HEK293 (cell line): ENCODE results near the gene CIAO1.
A peak's percentile ranks its signal among the peaks of the same experiment; 100 is the strongest.

Experiments used
- CTCF ChIA-PET: fragments of 350-600 bp; formaldehyde crosslinking; extraction: SDS; loops from one replicate; lab custom pipeline; 2021; ENCODE audit warnings: antibody characterized with exemption; lab: Yijun Ruan, JAX
- POLR2A ChIA-PET: fragments of 300-600 bp; formaldehyde crosslinking; extraction: SDS; loops from one replicate; lab custom pipeline; 2020; ENCODE audit warnings: antibody characterized with exemption, inconsistent platforms; lab: Yijun Ruan, JAX
- H3K27ac ChIP-seq: fragments of 200-500 bp; sonication (Bioruptor generic); 2 replicates; pipeline ENCODE4 v1.5.1; 2014; ENCODE audit warnings: low read depth, low read length, control low read depth, inconsistent platforms; ENCODE audit errors: extremely low read depth
- H3K36me3 ChIP-seq, 2 experiments: fragments of 200-500 bp in 1 of 2; sonication (Bioruptor generic) in 1 of 2; 1 replicate in 1 of 2; 2 replicates in 1 of 2; pipeline ENCODE4 v1.5.1; 2014 to 2017; ENCODE audit warnings: inconsistent platforms in 2 of 2, low read length in 2 of 2; ENCODE audit not compliant: control insufficient read depth in 2 of 2, insufficient read depth in 1 of 2
- H3K4me1 ChIP-seq: fragments of 200-500 bp; sonication (Bioruptor generic); 2 replicates; pipeline ENCODE4 v1.5.1; 2014; ENCODE audit warnings: mild to moderate bottlenecking, low read length, inconsistent platforms; ENCODE audit not compliant: control insufficient read depth, insufficient read depth
- H3K4me3 ChIP-seq: 2 replicates; pipeline ENCODE4 v1.5.1; 2011; ENCODE audit warnings: low read depth, mild to moderate bottlenecking, control low read depth, low read length, moderate library complexity
- H3K9me3 ChIP-seq: fragments of 200-500 bp; sonication (Bioruptor generic); 2 replicates; pipeline ENCODE4 v1.5.1; 2014; ENCODE audit warnings: low read depth, low read length, inconsistent platforms; ENCODE audit not compliant: control insufficient read depth, insufficient read depth
- AEBP2 ChIP-seq: fragments of 450-650 bp; formaldehyde crosslinking; IDR thresholded peaks from 2 replicates; pipeline ENCODE4 v1.5.1; 2016; ENCODE audit warnings: missing biosample characterization, missing genetic modification characterization, borderline replicate concordance
- BCL11A ChIP-seq: fragments of 450-650 bp; formaldehyde crosslinking; IDR thresholded peaks from 2 replicates; pipeline ENCODE4 v1.5.1; 2016; ENCODE audit warnings: low read depth, missing biosample characterization, missing genetic modification characterization
- GLI4 ChIP-seq: fragments of 450-650 bp; formaldehyde crosslinking; IDR thresholded peaks from 2 replicates; pipeline ENCODE4 v1.5.1; 2016; ENCODE audit warnings: missing biosample characterization, missing genetic modification characterization
- HOXC10 ChIP-seq: sonication (generic); formaldehyde crosslinking; IDR thresholded peaks from 2 replicates; pipeline ENCODE4 v1.8.1; 2023; ENCODE audit warnings: mild to moderate bottlenecking, missing genetic modification reagents
- IKZF3 ChIP-seq: fragments of 450-650 bp; IDR thresholded peaks from 2 replicates; pipeline ENCODE4 v1.5.0; 2018; ENCODE audit warnings: missing biosample characterization, mild to moderate bottlenecking, missing genetic modification characterization, moderate library complexity
- KLF1 ChIP-seq: fragments of 450-650 bp; formaldehyde crosslinking; IDR thresholded peaks from 2 replicates; pipeline ENCODE4 v1.5.1; 2016; ENCODE audit warnings: missing biosample characterization, missing genetic modification characterization
- MYNN ChIP-seq: fragments of 450-650 bp; formaldehyde crosslinking; IDR thresholded peaks from 2 replicates; pipeline ENCODE4 v1.5.1; 2016; ENCODE audit warnings: missing biosample characterization, missing genetic modification characterization, borderline replicate concordance
- PRDM1 ChIP-seq: fragments of 450-650 bp; formaldehyde crosslinking; IDR thresholded peaks from 2 replicates; pipeline ENCODE4; 2016; ENCODE audit warnings: missing biosample characterization, missing genetic modification characterization
- SCRT1 ChIP-seq: fragments of 450-650 bp; formaldehyde crosslinking; IDR thresholded peaks from 2 replicates; pipeline ENCODE4 v1.5.1; 2016; ENCODE audit warnings: missing biosample characterization, missing genetic modification characterization, borderline replicate concordance
- YY2 ChIP-seq: fragments of 450-650 bp; formaldehyde crosslinking; IDR thresholded peaks from 2 replicates; pipeline ENCODE4 v1.5.1; 2016; ENCODE audit warnings: missing biosample characterization, missing genetic modification characterization
- ZBTB7A ChIP-seq: fragments of 450-650 bp; formaldehyde crosslinking; IDR thresholded peaks from 2 replicates; pipeline ENCODE4 v1.5.1; 2016; ENCODE audit warnings: low read depth, missing biosample characterization, missing genetic modification characterization
- ZFP69B ChIP-seq: fragments of 450-650 bp; formaldehyde crosslinking; IDR thresholded peaks from 2 replicates; pipeline ENCODE4 v1.5.1; 2016; ENCODE audit warnings: missing biosample characterization, missing genetic modification characterization
- ZNF132 ChIP-seq: fragments of 450-650 bp; formaldehyde crosslinking; IDR thresholded peaks from 2 replicates; pipeline ENCODE4 v1.5.1; 2017; ENCODE audit warnings: missing biosample characterization, missing genetic modification characterization, borderline replicate concordance
- ZNF157 ChIP-seq: fragments of 450-650 bp; formaldehyde crosslinking; IDR thresholded peaks from 2 replicates; pipeline ENCODE4 v1.5.1; 2016; ENCODE audit warnings: missing biosample characterization, missing genetic modification characterization
- ZNF19 ChIP-seq: fragments of 450-650 bp; formaldehyde crosslinking; IDR thresholded peaks from 2 replicates; pipeline ENCODE4; 2016; ENCODE audit warnings: missing biosample characterization, missing genetic modification characterization, low read depth
- ZNF223 ChIP-seq: fragments of 450-650 bp; formaldehyde crosslinking; IDR thresholded peaks from 2 replicates; pipeline ENCODE4 v1.5.1; 2016; ENCODE audit warnings: missing biosample characterization, missing genetic modification characterization
- ZNF266 ChIP-seq: fragments of 450-650 bp; formaldehyde crosslinking; IDR thresholded peaks from 2 replicates; pipeline ENCODE4 v1.5.1; 2016; ENCODE audit warnings: missing biosample characterization, missing genetic modification characterization, low read depth
- ZNF335 ChIP-seq: fragments of 450-650 bp; formaldehyde crosslinking; conservative IDR thresholded peaks from 2 replicates; pipeline ENCODE4 v1.5.1; 2016; ENCODE audit warnings: missing biosample characterization, missing genetic modification characterization
- ZNF394 ChIP-seq: fragments of 450-650 bp; formaldehyde crosslinking; IDR thresholded peaks from 2 replicates; pipeline ENCODE4 v1.5.1; 2016; ENCODE audit warnings: missing biosample characterization, missing genetic modification characterization, mild to moderate bottlenecking, moderate library complexity, borderline replicate concordance
- ZNF513 ChIP-seq: fragments of 450-650 bp; IDR thresholded peaks from 2 replicates; pipeline ENCODE4 v1.5.1; 2018; ENCODE audit warnings: missing biosample characterization, missing genetic modification characterization
- ZNF514 ChIP-seq: fragments of 450-650 bp; formaldehyde crosslinking; IDR thresholded peaks from 2 replicates; pipeline ENCODE4 v1.5.1; 2016; ENCODE audit warnings: missing biosample characterization, missing genetic modification characterization
- ZNF529 ChIP-seq: fragments of 450-650 bp; formaldehyde crosslinking; IDR thresholded peaks from 2 replicates; pipeline ENCODE4 v1.5.1; 2017; ENCODE audit warnings: missing genetic modification characterization, missing biosample characterization; ENCODE audit not compliant: insufficient replicate concordance
- ZNF561 ChIP-seq: fragments of 450-650 bp; IDR thresholded peaks from 2 replicates; pipeline ENCODE4 v1.5.1; 2018; ENCODE audit warnings: missing biosample characterization, missing genetic modification characterization, borderline replicate concordance
- ZNF585B ChIP-seq: fragments of 450-650 bp; formaldehyde crosslinking; IDR thresholded peaks from 2 replicates; pipeline ENCODE4 v1.5.1; 2016; ENCODE audit warnings: missing biosample characterization, missing genetic modification characterization
- ZNF660 ChIP-seq: fragments of 450-650 bp; IDR thresholded peaks from 2 replicates; pipeline ENCODE4 v1.5.1; 2018; ENCODE audit warnings: missing biosample characterization, mild to moderate bottlenecking, missing genetic modification characterization
- ZNF701 ChIP-seq: fragments of 450-650 bp; formaldehyde crosslinking; IDR thresholded peaks from 2 replicates; pipeline ENCODE4 v1.5.1; 2016; ENCODE audit warnings: missing biosample characterization, missing genetic modification characterization
- TF ChIP-seq, protein P1 (sequence below): fragments of 450-650 bp; formaldehyde crosslinking; IDR thresholded peaks from 2 replicates; pipeline ENCODE4 v1.5.1; 2017; ENCODE audit warnings: missing biosample characterization, missing genetic modification characterization
- TF ChIP-seq, protein P2 (sequence below): fragments of 450-650 bp; IDR thresholded peaks from 2 replicates; pipeline ENCODE4 v1.5.1; 2018; ENCODE audit warnings: missing biosample characterization, mild to moderate bottlenecking, missing genetic modification characterization
- TF ChIP-seq, protein P3 (sequence below): fragments of 450-650 bp; formaldehyde crosslinking; IDR thresholded peaks from 2 replicates; pipeline ENCODE4 v1.5.1; 2016; ENCODE audit warnings: missing biosample characterization, missing genetic modification characterization

The CIAO1 gene

DNA sequence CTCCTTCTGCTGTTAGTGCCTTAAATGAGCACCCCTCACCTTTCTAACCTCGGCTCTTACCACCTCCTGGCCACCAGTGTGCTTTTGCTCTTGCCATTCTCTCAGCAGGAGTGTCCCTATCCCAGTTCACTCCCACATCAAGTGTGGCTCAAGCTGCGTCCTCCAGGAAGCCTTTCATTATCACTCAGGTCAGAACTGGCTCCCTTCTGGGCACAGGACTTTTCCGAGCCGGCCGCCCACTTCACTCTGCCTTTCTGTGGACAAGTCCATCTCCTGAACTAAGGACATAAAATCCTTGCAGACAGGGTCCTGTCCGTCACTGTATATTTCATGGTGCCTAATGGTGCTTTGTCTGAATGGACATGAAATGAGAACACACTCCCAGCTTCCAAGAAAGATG lies 15.8 kb upstream of the CIAO1 start:
- H3K9me3 ChIP-seq = no peaks in the 10 kb centered on the region
- no peak for TF ChIP-seq ZNF132
- no peak for TF ChIP-seq ZNF335 (tag by site-specific recombination)
- no peak for TF ChIP-seq ZNF266 (tag by site-specific recombination)
- TF ChIP-seq, protein P1, sequence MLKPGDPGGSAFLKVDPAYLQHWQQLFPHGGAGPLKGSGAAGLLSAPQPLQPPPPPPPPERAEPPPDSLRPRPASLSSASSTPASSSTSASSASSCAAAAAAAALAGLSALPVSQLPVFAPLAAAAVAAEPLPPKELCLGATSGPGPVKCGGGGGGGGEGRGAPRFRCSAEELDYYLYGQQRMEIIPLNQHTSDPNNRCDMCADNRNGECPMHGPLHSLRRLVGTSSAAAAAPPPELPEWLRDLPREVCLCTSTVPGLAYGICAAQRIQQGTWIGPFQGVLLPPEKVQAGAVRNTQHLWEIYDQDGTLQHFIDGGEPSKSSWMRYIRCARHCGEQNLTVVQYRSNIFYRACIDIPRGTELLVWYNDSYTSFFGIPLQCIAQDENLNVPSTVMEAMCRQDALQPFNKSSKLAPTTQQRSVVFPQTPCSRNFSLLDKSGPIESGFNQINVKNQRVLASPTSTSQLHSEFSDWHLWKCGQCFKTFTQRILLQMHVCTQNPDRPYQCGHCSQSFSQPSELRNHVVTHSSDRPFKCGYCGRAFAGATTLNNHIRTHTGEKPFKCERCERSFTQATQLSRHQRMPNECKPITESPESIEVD (tag by site-specific recombination) = no peak
- TF ChIP-seq YY2 (tag by site-specific recombination) = no peak
- no peak for TF ChIP-seq ZNF394 (tag by site-specific recombination)
- no peak for TF ChIP-seq ZNF513 (tag by site-specific recombination)
- TF ChIP-seq ZNF529 = no peak
- no peak for TF ChIP-seq GLI4 (tag by site-specific recombination)
- TF ChIP-seq SCRT1 (tag by site-specific recombination) = no peak
- no peak for TF ChIP-seq ZNF561 (tag by site-specific recombination)
- TF ChIP-seq IKZF3 (tag by site-specific recombination) = no peak
- no peak for TF ChIP-seq MYNN (tag by site-specific recombination)
- no peak for TF ChIP-seq ZNF157 (tag by site-specific recombination)
- TF ChIP-seq HOXC10 (CRISPR knock-in tag) = no peak
- no peak for TF ChIP-seq ZBTB7A (tag by site-specific recombination)
- TF ChIP-seq ZNF585B (tag by site-specific recombination) = no peak
- TF ChIP-seq, protein P2, sequence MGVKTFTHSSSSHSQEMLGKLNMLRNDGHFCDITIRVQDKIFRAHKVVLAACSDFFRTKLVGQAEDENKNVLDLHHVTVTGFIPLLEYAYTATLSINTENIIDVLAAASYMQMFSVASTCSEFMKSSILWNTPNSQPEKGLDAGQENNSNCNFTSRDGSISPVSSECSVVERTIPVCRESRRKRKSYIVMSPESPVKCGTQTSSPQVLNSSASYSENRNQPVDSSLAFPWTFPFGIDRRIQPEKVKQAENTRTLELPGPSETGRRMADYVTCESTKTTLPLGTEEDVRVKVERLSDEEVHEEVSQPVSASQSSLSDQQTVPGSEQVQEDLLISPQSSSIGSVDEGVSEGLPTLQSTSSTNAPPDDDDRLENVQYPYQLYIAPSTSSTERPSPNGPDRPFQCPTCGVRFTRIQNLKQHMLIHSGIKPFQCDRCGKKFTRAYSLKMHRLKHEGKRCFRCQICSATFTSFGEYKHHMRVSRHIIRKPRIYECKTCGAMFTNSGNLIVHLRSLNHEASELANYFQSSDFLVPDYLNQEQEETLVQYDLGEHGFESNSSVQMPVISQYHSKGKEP (tag by site-specific recombination) = no peak
- no peak for TF ChIP-seq ZNF660 (tag by site-specific recombination)
- TF ChIP-seq, all 188 proteins: peak for 0
- H3K36me3 ChIP-seq = peaks cover 9 to 41% of the 10 kb centered on the region in 2 experiments; a peak in 2 of 3 replicates
- H3K4me3 ChIP-seq = no peak overlapping the region
- ChIA-PET CTCF (interaction anchor here (0.7 to 1.1 kb wide), 2 partner anchors 9 to 138 kb away, joined by 3 read pairs; no protein-coding TSS in a partner anchor), POLR2A (interaction anchor here (0.6 to 1.1 kb wide), 2 partner anchors 16 to 1187 kb away, joined by 3 read pairs; partner anchors contain the start of genes CIAO1 and TMEM127)
- no peak overlapping the region for H3K27ac ChIP-seq
- no peaks in the 10 kb centered on the region for H3K4me1 ChIP-seq

GRCh38 chr2:96251721-96252292 lies 14.2 kb upstream of the CIAO1 start:
- H3K9me3 ChIP-seq = no peaks in the 10 kb centered on the region
- ChIA-PET CTCF (interaction anchor here (0.6 kb wide), 1 partner anchor 13 kb away, joined by 3 read pairs; no protein-coding TSS in a partner anchor), POLR2A (no interaction called here)
- no peaks in the 10 kb centered on the region for H3K4me1 ChIP-seq
- no peak overlapping the region for H3K4me3 ChIP-seq
- H3K27ac ChIP-seq = no peak overlapping the region
- H3K36me3 ChIP-seq = peaks cover 13 to 48% of the 10 kb centered on the region in 2 experiments; a peak in 2 of 3 replicates
- no peak for TF ChIP-seq ZNF223 (tag by site-specific recombination)
- no peak for TF ChIP-seq AEBP2 (tag by site-specific recombination)
- TF ChIP-seq, protein P3, sequence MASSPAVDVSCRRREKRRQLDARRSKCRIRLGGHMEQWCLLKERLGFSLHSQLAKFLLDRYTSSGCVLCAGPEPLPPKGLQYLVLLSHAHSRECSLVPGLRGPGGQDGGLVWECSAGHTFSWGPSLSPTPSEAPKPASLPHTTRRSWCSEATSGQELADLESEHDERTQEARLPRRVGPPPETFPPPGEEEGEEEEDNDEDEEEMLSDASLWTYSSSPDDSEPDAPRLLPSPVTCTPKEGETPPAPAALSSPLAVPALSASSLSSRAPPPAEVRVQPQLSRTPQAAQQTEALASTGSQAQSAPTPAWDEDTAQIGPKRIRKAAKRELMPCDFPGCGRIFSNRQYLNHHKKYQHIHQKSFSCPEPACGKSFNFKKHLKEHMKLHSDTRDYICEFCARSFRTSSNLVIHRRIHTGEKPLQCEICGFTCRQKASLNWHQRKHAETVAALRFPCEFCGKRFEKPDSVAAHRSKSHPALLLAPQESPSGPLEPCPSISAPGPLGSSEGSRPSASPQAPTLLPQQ (tag by site-specific recombination) = 0 out of 2 replicates have a peak, but pooled peaks have one; percentile 39
- TF ChIP-seq ZNF701 = no peak
- no peak for TF ChIP-seq KLF1 (tag by site-specific recombination)
- no peak for TF ChIP-seq BCL11A (tag by site-specific recombination)
- no peak for TF ChIP-seq ZNF19 (tag by site-specific recombination)
- TF ChIP-seq PRDM1 (tag by site-specific recombination) = no peak
- no peak for TF ChIP-seq ZNF514
- peak; percentile 36; the same call in 1 of the 2 replicates for TF ChIP-seq ZFP69B
